ENCODE data around the gene SBSN.
A peak's percentile ranks its signal among the peaks of the same experiment; 100 is the strongest.

The SBSN gene

DNA sequence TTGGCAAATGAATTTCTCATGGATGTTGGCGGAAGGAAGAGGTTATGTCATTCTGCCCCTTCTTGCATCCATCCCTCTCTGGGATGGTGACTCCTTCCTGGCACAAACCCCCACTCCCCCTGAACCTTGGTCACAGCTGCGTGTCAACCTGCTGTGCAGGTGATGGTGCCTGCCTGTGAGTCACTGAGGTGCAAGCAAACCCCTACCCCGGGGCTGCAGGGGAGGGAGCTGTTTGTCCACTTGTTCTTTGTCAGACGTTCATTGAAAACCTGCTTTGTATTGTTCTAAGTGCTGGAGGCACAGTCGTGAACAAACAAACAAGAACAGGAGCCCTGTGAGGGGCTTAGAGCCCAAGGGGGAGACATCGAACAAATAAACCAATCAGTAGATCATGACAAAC, 3.2 kb upstream of the SBSN start:
- DNase-seq = no peak

- no peak for DNase-seq
Measured at GRCh38 chr19:35529241-35530218, 1.4 kb upstream of the SBSN start.

DNA sequence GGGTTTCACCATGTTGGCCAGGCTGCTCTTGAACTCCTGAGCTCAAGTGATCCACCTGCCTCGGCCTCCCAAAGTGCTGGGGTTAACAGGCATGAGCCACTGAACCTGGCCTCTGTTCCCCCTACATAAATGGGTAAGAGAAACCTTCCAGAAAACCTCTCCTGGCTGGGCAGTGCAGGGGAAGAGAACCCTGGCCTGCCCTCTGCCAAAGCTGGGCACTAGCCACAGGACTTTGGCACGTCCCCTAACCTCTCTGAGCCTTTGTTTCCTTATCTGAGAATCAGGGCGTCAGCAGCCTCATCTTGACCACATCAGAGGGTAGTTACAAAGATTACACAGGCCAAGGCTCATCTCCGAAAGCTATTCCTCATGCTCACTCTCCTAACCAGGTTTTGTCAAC, 2.2 kb downstream of the SBSN start:
- DNase-seq = no peak

- DNase-seq = no peak
Measured at GRCh38 chr19:35524181-35524837, 3.8 kb downstream of the SBSN start.

DNA sequence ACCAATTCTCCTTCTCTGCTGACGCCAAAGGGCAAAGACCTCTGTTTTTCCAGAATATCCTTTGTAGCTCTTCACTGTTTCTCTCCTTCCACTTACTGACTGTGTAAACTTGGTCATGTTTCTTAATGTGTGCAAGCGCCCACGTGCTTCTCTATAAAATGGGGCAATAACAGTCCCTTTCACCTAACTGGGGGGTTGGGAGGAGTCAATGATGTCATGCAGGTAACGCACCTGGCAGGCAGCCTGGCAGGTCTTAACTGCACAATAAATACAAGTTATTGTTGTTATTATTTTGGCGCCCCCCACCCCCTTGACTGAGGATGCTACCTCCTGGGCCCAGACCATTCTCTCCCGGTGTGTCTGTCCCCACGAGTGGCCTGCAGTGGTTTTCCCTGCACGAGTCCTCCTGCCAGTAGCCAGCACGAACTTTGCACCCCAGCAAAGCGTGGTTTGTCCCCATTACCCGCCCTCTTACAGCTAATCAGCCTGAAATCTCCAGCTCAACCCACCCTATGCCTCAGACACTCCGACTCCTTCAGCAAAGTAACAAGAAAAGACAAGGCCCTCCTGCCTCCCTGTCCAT, 5.3 kb downstream of the SBSN start:
- DNase-seq = no peak

GRCh38 chr19:35521124-35521743, 6.9 kb downstream of the SBSN start:
- no peak for DNase-seq

DNA sequence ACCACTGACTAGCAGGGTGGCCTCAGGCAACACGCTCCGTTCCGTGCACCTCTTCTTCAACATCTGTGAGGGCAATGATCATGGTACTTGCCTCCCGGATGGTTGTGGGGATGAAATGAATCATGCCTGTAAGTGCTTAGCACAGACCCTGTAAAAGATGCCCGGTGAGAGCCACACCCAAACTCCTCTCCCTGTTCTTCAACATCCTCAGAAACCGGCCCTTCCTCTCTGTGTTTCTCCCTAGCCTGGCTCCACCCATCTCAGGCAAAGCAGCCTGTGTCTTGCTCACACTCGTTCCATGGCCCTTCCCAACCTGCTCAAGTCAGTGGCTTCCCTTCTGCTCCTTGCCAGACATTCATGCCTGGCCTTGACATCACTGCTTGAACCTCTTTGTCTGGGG, 8.8 kb downstream of the SBSN start:
- peak; percentile 31 for DNase-seq

DNA sequence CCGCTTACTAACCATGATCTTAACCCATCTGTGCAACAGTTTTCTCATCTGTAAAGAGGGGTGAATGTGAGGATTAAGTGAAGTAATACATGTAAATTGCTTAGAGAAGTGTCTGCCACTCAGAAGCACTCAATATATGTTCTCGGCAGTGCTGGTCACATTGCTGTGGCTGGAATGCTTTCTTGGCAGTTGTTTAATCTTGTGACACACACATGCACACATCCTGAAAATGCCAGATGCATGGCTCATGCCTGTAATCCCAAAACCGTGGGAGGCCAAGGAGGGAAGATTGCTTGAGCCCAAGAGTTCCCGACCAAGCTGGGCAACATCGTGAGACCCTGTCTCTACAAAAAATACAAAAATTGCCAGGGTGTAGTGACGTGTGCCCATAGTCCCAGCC, 9.8 kb downstream of the SBSN start:
- DNase-seq = peak; percentile 96

- no peak for DNase-seq
Measured at GRCh38 chr19:35517342-35517741, 10.8 kb downstream of the SBSN start.

GRCh38 chr19:35516310-35516709, 11.8 kb downstream of the SBSN start:
- no peak for DNase-seq

GRCh38 chr19:35514282-35514809, 13.8 kb downstream of the SBSN start:
- DNase-seq = peak; percentile 31

- peak; percentile 43 for DNase-seq
Measured at GRCh38 chr19:35513628-35514281, 14.4 kb downstream of the SBSN start, which contains the start of gene DMKN. Gene DMKN (minus strand): TSS chr19:35513649. CDS start chr19:35513475, 174 bp downstream.

GRCh38 chr19:35512831-35513627, 15.1 kb downstream of the SBSN start:
- no peak for DNase-seq

DNA sequence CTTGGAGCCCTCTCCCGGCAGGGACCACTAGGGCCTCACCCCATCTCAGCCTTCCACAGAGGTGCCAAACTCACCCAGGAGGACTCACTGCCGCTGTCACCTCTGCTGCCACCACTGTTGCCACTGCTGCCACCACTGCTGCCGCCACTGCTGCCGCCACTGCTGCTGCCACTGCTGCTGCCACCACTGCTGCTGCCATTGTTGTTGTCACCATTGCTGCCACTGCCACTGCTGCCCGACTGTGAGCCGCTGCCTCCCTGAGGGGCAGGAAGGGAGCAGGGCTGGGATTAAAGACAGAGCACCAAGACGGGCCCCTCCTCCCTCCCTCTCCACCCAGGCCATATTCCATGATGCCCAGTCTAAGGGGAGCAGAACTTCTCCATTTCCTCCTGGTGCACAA, 16.8 kb downstream of the SBSN start:
- DNase-seq = no peak

DNA sequence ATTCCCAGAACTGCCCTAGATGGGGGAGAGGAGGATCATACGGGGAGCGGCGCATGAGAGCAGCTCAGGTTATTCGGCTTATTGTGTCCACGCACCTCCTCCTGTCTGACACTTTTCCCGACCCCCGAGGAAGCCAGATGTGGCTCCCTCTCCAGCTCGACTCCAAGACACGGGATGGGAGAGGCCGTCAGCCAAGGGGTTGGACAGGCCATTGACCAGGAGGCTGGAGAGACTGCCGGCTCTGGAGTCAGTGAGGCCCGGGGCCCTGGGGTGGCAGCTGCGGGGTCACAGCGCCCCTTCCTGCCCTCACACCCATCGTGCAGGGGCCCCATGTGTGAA, 17.5 kb downstream of the SBSN start:
- DNase-seq = no peak

- peak; percentile 52 for DNase-seq
Measured at GRCh38 chr19:35509861-35510625, 18.1 kb downstream of the SBSN start.

- DNase-seq = no peak
Measured at GRCh38 chr19:35509018-35509652, 19.0 kb downstream of the SBSN start.

DNA sequence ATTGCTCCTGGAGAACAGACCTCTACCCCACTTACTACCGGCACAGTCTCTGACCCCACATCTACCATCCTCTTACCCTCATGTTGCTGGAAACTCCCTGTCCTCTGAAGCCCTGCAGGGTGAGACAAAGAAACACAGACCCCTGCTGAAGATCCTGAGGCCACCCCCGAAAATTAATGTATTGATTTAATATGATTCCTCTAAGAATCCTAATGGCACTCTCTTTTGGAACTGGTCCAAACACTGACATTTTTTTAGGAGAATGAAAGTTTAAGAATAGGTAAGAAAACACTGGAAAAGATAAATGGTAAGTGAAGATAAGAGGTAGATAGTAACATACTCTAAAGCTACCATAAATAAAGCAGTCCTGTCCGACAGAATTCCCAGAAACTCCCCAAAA, 20.0 kb downstream of the SBSN start:
- DNase-seq = no peak

DNA sequence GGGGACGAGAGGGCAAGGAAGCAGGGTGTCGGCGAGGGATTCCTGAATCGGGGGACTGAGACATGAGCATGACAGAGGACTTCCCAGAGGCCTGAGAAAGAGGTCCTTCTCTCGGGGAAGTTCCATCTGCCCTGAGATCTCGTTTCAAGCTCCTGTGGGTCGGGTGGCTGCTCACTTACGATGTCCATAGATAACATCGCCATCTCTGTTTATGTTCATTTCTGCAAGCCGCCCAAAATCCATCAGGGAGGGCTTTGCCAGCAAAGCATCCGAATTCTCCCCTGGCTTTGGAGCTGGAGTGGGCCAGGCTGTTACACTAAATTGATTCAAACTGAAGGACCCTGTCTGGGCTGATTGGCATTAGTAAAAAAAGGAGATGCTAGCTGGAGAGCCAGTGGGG, 20.6 kb downstream of the SBSN start:
- DNase-seq = no peak

DNA sequence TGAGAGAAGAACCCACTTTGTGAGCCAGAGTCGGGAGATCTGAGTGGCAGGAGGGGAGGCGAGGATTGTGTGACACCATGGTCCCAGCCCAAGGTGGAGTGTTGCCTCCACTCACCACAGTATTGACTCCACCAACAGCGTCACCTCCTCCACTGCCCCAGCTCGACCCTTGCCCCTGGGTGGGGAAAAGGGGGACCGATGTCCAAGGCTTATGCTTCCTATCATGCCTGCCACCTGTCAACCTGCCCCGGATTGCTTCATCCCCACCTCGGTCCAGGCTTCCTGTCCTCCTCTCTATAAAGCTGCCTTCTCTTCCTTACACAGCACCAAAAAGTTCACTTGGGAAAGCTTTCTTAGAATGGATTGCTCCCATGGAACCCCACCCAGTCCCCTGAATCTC, 22.1 kb downstream of the SBSN start:
- no peak for DNase-seq
